WI38 (cell line): ENCODE measurements around the gene NUMA1.

Experiments used
- H3K4me3 ChIP-seq: 2 replicates; pipeline ENCODE4 v1.5.1; 2011; ENCODE audit warnings: low read depth, mild to moderate bottlenecking, control low read depth, low read length
- CTCF ChIP-seq: IDR thresholded peaks from 2 replicates; pipeline ENCODE4 v1.5.1; 2012; ENCODE audit warnings: low read depth, mild to moderate bottlenecking, control low read depth, low read length

Gene NUMA1

GRCh38 chr11:72111300-72112142 is 31.2 kb upstream of the NUMA1 start:
- peak overlapping the region; percentile 82 for H3K4me3 ChIP-seq
- TF ChIP-seq CTCF: no peak

- H3K4me3 ChIP-seq: no peak within 1 kb of the TSS
- no peak for TF ChIP-seq CTCF
These were observed 25.5 kb upstream of the NUMA1 start, which contains the start of gene TOMT for GRCh38 chr11:72105888-72106287. TOMT (plus strand) TSS chr11:72105924; CDS start chr11:72105952, 28 bp downstream.

- no peak for TF ChIP-seq CTCF
- peak overlapping the region; percentile 21 for H3K4me3 ChIP-seq
These were observed 23.4 kb upstream of the NUMA1 start for GRCh38 chr11:72103754-72104167.

GRCh38 chr11:72102946-72103753 is 22.8 kb upstream of the NUMA1 start, which contains the start of gene LAMTOR1:
LAMTOR1 (minus strand) TSS chr11:72103297; CDS start chr11:72103224, 73 bp downstream.
- TF ChIP-seq CTCF: 0 out of 2 replicates have a peak, but pooled peaks have one; percentile 32
- peak within 1 kb of the TSS; percentile 94 for H3K4me3 ChIP-seq

- no peak for TF ChIP-seq CTCF
- H3K4me3 ChIP-seq: peak overlapping the region; percentile 94
These were observed 22.2 kb upstream of the NUMA1 start for GRCh38 chr11:72102631-72102945.

- no peak for TF ChIP-seq CTCF
- peak overlapping the region; percentile 94 for H3K4me3 ChIP-seq
These were observed 21.8 kb upstream of the NUMA1 start for GRCh38 chr11:72102162-72102561.

GRCh38 chr11:72100462-72100861 is 20.1 kb upstream of the NUMA1 start:
- no peak overlapping the region for H3K4me3 ChIP-seq
- no peak for TF ChIP-seq CTCF
